ENCODE results near the gene SDC1. TPM values are rescaled to one million over a fixed set of nuclear protein-coding genes. Genes with fewer than 3 reads are reported as not detected.

The SDC1 gene
- total RNA-seq, 1 donor from 2014 or later, result 85.4 TPM

- Mint-ChIP-seq H3K27ac (ENCODE audit: unreplicated experiment) (no peak overlapping the region), H3K9me3 (no peaks in the 10 kb centered on the region), H3K36me3 (ENCODE audit: low read depth) (peaks cover 3% of the 10 kb centered on the region), H3K27me3 (ENCODE audit: low read depth) (no peaks in the 10 kb centered on the region), H3K4me1 (peaks cover 41% of the 10 kb centered on the region), H3K4me3 (no peak overlapping the region)
- DNase-seq (ENCODE audit: low read depth, low spot score), result no peak
- TF ChIP-seq CTCF (conservative IDR thresholded peaks at IDR 0.05), result no peak
These were observed 10.3 kb downstream of the SDC1 start for GRCh38 chr2:20214566-20215182.

GRCh38 chr2:20213651-20214565 is 11.0 kb downstream of the SDC1 start:
- no peak overlapping the region for H3K27ac Mint-ChIP-seq (ENCODE audit: unreplicated experiment)
- no peak for DNase-seq (ENCODE audit: low read depth, low spot score)
- H3K4me1 Mint-ChIP-seq, result peaks cover 37% of the 10 kb centered on the region
- no peaks in the 10 kb centered on the region for H3K27me3 Mint-ChIP-seq (ENCODE audit: low read depth)
- H3K36me3 Mint-ChIP-seq (ENCODE audit: low read depth), result peaks cover 3% of the 10 kb centered on the region
- TF ChIP-seq CTCF (conservative IDR thresholded peaks at IDR 0.05), result no peak
- H3K9me3 Mint-ChIP-seq, result no peaks in the 10 kb centered on the region
- H3K4me3 Mint-ChIP-seq, result peak overlapping the region; percentile 13

GRCh38 chr2:20212871-20213503 is 11.9 kb downstream of the SDC1 start:
- H3K27me3 Mint-ChIP-seq (ENCODE audit: low read depth), result no peaks in the 10 kb centered on the region
- peaks cover 31% of the 10 kb centered on the region for H3K4me1 Mint-ChIP-seq
- no peaks in the 10 kb centered on the region for H3K36me3 Mint-ChIP-seq (ENCODE audit: low read depth)
- DNase-seq (ENCODE audit: low read depth, low spot score), result no peak
- no peak overlapping the region for H3K27ac Mint-ChIP-seq (ENCODE audit: unreplicated experiment)
- no peak for TF ChIP-seq CTCF (conservative IDR thresholded peaks at IDR 0.05)
- H3K4me3 Mint-ChIP-seq, result no peak overlapping the region
- H3K9me3 Mint-ChIP-seq, result no peaks in the 10 kb centered on the region

GRCh38 chr2:20212459-20212870 is 12.5 kb downstream of the SDC1 start:
- H3K36me3 Mint-ChIP-seq (ENCODE audit: low read depth), result no peaks in the 10 kb centered on the region
- no peaks in the 10 kb centered on the region for H3K27me3 Mint-ChIP-seq (ENCODE audit: low read depth)
- TF ChIP-seq CTCF (conservative IDR thresholded peaks at IDR 0.05), result no peak
- DNase-seq (ENCODE audit: low read depth, low spot score), result peak; percentile 21
- H3K9me3 Mint-ChIP-seq, result no peaks in the 10 kb centered on the region
- peaks cover 36% of the 10 kb centered on the region for H3K4me1 Mint-ChIP-seq
- peak overlapping the region; percentile 15 for H3K4me3 Mint-ChIP-seq
- H3K27ac Mint-ChIP-seq (ENCODE audit: unreplicated experiment), result no peak overlapping the region

GRCh38 chr2:20211860-20212458 is 13.0 kb downstream of the SDC1 start:
- no peak overlapping the region for H3K27ac Mint-ChIP-seq (ENCODE audit: unreplicated experiment)
- no peaks in the 10 kb centered on the region for H3K27me3 Mint-ChIP-seq (ENCODE audit: low read depth)
- no peak for TF ChIP-seq CTCF (conservative IDR thresholded peaks at IDR 0.05)
- no peaks in the 10 kb centered on the region for H3K9me3 Mint-ChIP-seq
- H3K36me3 Mint-ChIP-seq (ENCODE audit: low read depth), result no peaks in the 10 kb centered on the region
- H3K4me1 Mint-ChIP-seq, result peaks cover 36% of the 10 kb centered on the region
- H3K4me3 Mint-ChIP-seq, result peak overlapping the region; percentile 15
- no peak for DNase-seq (ENCODE audit: low read depth, low spot score)
